Measurements from ENCODE around the gene EMC8.

EMC8 gene

DNA sequence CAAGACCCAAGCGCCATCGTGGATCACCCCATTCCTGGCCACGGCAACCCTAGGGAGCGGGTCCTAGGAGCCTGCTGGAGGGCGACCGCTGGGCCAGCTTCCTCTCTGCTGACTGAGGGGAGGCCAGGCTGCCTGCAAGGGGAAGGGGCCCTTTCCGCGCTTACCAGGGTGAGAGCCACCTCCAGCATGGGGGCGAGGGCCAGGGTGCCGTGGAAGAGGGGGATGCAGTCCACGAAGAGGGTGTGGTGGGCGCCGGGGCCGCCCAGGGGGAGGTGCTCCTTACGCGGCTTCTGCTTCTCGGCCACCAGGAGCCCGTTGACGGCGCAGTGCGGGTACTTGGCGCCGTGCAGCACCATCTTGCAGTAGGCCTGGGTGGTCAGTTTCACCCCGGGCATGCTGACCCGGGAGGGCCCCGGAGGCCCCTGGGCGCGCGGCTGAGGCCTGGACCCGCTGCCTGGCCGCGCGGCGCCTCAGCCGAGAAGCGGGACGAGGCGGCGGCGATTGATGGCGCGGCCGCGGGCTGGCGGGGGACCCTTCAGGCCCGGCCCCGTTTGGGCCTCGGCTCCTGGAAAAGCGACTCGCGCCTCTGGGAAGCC is 345 bp downstream of the EMC8 start:
- Histone ChIP-seq H3K36me3 (ENCODE audit: insufficient read depth, low read length) (peaks cover 20% of the 10 kb centered on the region; the same call in 1 of the 2 replicates), H3K79me2 (ENCODE audit: insufficient read depth, low read length) (peaks cover 91% of the 10 kb centered on the region), H3K27me3 (ENCODE audit: insufficient read depth, low read length, poor library complexity, severe bottlenecking) (peaks cover 10% of the 10 kb centered on the region), H3K4me1 (ENCODE audit: insufficient read depth, low read length, poor library complexity, severe bottlenecking) (peaks cover 45% of the 10 kb centered on the region), H3K9me3 (ENCODE audit: insufficient read depth, low read depth, low read length) (no peaks in the 10 kb centered on the region), H4K20me1 (ENCODE audit: insufficient read depth, low read length, poor library complexity, severe bottlenecking) (peaks cover 56% of the 10 kb centered on the region), H3F3A (ENCODE audit: low read depth) (no peaks in the 10 kb centered on the region), H3K9me2 (replicated peaks; ENCODE audit: low read depth, low read length) (no peaks in the 10 kb centered on the region), H3K9ac (ENCODE audit: low read depth, low read length, poor library complexity, severe bottlenecking) (peak overlapping the region; percentile 97), H2AFZ (ENCODE audit: low read length) (no peak overlapping the region; the same call in 1 of the 2 replicates), H3K4me3 (ENCODE audit: low read length, poor library complexity, severe bottlenecking) (peak overlapping the region; percentile 99), H3K4me2 (ENCODE audit: low read depth, low read length, poor library complexity, severe bottlenecking) (peak overlapping the region; percentile 97)
- TF ChIP-seq, protein P1, sequence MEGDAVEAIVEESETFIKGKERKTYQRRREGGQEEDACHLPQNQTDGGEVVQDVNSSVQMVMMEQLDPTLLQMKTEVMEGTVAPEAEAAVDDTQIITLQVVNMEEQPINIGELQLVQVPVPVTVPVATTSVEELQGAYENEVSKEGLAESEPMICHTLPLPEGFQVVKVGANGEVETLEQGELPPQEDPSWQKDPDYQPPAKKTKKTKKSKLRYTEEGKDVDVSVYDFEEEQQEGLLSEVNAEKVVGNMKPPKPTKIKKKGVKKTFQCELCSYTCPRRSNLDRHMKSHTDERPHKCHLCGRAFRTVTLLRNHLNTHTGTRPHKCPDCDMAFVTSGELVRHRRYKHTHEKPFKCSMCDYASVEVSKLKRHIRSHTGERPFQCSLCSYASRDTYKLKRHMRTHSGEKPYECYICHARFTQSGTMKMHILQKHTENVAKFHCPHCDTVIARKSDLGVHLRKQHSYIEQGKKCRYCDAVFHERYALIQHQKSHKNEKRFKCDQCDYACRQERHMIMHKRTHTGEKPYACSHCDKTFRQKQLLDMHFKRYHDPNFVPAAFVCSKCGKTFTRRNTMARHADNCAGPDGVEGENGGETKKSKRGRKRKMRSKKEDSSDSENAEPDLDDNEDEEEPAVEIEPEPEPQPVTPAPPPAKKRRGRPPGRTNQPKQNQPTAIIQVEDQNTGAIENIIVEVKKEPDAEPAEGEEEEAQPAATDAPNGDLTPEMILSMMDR (conservative IDR thresholded peaks at IDR 0.05; ENCODE audit: low read length) = no peak
- no peak for TF ChIP-seq EZH2phosphoT487 (IDR thresholded peaks at IDR 0.05; ENCODE audit: borderline replicate concordance)

DNA sequence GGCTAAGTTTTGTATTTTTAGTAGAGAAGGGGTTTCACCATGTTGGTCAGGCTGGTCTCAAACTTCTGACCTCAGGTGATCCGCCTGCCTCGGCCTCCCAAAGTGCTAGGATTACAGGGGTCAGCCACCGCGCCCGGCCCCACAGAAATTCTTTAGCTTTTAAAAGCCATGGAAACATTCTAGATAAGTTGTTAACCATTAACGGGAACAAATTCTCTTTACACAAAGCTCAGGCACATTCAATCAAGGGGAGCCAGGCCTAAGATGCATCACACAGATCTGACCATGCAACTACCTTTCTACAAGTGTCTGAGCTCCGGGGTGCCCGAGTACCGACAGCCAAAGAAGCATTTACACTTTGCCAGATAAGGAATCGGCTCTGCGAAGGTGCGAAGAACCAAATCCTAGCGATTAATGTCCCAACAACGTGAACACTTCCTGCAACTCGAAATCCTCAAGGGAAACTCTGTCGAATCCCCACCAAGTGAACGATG is 1.0 kb downstream of the EMC8 start:
- Histone ChIP-seq H3K79me2 (ENCODE audit: insufficient read depth, low read length) (peaks cover 94% of the 10 kb centered on the region), H2AFZ (ENCODE audit: low read length) (no peak overlapping the region), H3F3A (ENCODE audit: low read depth) (no peaks in the 10 kb centered on the region), H3K4me1 (ENCODE audit: insufficient read depth, low read length, poor library complexity, severe bottlenecking) (peaks cover 45% of the 10 kb centered on the region), H3K9me2 (replicated peaks; ENCODE audit: low read depth, low read length) (no peaks in the 10 kb centered on the region), H3K4me3 (ENCODE audit: low read length, poor library complexity, severe bottlenecking) (peak overlapping the region; percentile 99), H3K9ac (ENCODE audit: low read depth, low read length, poor library complexity, severe bottlenecking) (peak overlapping the region; percentile 97), H3K36me3 (ENCODE audit: insufficient read depth, low read length) (peaks cover 20% of the 10 kb centered on the region; the same call in 1 of the 2 replicates), H3K9me3 (ENCODE audit: insufficient read depth, low read depth, low read length) (no peaks in the 10 kb centered on the region), H3K27me3 (ENCODE audit: insufficient read depth, low read length, poor library complexity, severe bottlenecking) (peaks cover 10% of the 10 kb centered on the region), H3K4me2 (ENCODE audit: low read depth, low read length, poor library complexity, severe bottlenecking) (peak overlapping the region; percentile 97), H4K20me1 (ENCODE audit: insufficient read depth, low read length, poor library complexity, severe bottlenecking) (peaks cover 56% of the 10 kb centered on the region)
- TF ChIP-seq, protein P1 (conservative IDR thresholded peaks at IDR 0.05; ENCODE audit: low read length) = no peak
- no peak for TF ChIP-seq EZH2phosphoT487 (IDR thresholded peaks at IDR 0.05; ENCODE audit: borderline replicate concordance)

DNA sequence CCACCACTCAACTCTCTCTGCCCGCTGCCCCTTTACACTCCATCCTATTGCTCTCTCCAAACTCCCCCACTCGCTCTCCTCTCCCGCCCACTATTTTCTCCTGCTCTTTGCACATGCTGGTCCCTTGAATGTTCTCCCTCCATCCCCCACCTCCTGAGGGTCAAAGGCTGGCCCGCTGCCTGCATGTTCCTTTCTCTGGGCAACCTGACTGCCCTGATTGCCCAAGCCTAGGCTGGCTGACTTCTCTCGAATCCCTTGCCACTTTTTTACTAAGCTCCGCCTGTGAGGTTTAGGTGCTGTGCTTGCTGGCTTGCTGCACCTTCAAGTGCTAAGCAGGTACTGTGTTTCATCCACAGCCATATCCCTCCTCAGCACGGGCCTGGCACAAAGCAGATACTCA is 2.7 kb downstream of the EMC8 start:
- Histone ChIP-seq H3K9me2 (replicated peaks; ENCODE audit: low read depth, low read length) (no peaks in the 10 kb centered on the region), H4K20me1 (ENCODE audit: insufficient read depth, low read length, poor library complexity, severe bottlenecking) (peaks cover 51% of the 10 kb centered on the region), H3K4me2 (ENCODE audit: low read depth, low read length, poor library complexity, severe bottlenecking) (peak overlapping the region; percentile 97), H3K4me3 (ENCODE audit: low read length, poor library complexity, severe bottlenecking) (no peak overlapping the region), H3K9me3 (ENCODE audit: insufficient read depth, low read depth, low read length) (no peaks in the 10 kb centered on the region), H3K27me3 (ENCODE audit: insufficient read depth, low read length, poor library complexity, severe bottlenecking) (peaks cover 10% of the 10 kb centered on the region), H2AFZ (ENCODE audit: low read length) (no peak overlapping the region), H3K36me3 (ENCODE audit: insufficient read depth, low read length) (peaks cover 14% of the 10 kb centered on the region; the same call in 1 of the 2 replicates), H3K4me1 (ENCODE audit: insufficient read depth, low read length, poor library complexity, severe bottlenecking) (peaks cover 37% of the 10 kb centered on the region), H3K79me2 (ENCODE audit: insufficient read depth, low read length) (peaks cover 95% of the 10 kb centered on the region), H3F3A (ENCODE audit: low read depth) (no peaks in the 10 kb centered on the region), H3K9ac (ENCODE audit: low read depth, low read length, poor library complexity, severe bottlenecking) (peak overlapping the region; percentile 97)
- TF ChIP-seq EZH2phosphoT487 (IDR thresholded peaks at IDR 0.05; ENCODE audit: borderline replicate concordance) = no peak
